GM12878 (cell line): Measurements from ENCODE around the gene CAPN7. TPM values are rescaled to one million over a fixed set of nuclear protein-coding genes. Genes with fewer than 3 reads are reported as not detected.

ENCODE experiments used
- ATAC-seq: fragments of 200-7000 bp; cut with Tn5 transposase; 3 replicates; pipeline ENCODE4 v1.9.1; 2020; ENCODE audit warnings: mild to moderate bottlenecking, moderate library complexity
- BruUV-seq: library from RNA; stranded (reverse); fragments of 400-500 nt; replicated peaks from 2 replicates; lab custom pipeline; 2021; lab: Mats Ljungman, UMichigan
- CTCF ChIA-PET: fragments of 300-600 bp; sonication (Branson Sonifier 250); formaldehyde crosslinking; extraction: SDS; loops from one replicate; lab custom pipeline; 2021; ENCODE audit warnings: inconsistent platforms; lab: Yijun Ruan, JAX
- POLR2A ChIA-PET: fragments of 350-600 bp; formaldehyde crosslinking; extraction: SDS; loops from one replicate; lab custom pipeline; 2021; ENCODE audit warnings: inconsistent platforms; lab: Charles Lee
- RAD21 ChIA-PET: fragments of 300-600 bp; sonication (Branson Sonifier 250); formaldehyde crosslinking; loops from one replicate; lab custom pipeline; 2023; ENCODE audit warnings: antibody characterized with exemption; ENCODE audit not compliant: unreplicated experiment; lab: Charles Lee
- SMC1A ChIA-PET: fragments of 300-600 bp; sonication (Branson Sonifier 250); formaldehyde crosslinking; loops from one replicate; lab custom pipeline; 2023; ENCODE audit not compliant: unreplicated experiment, uncharacterized antibody; lab: Charles Lee
- DNase-seq: peaks from one replicate; pipeline ENCODE4 v3.0.0-alpha.2; 2011; ENCODE audit warnings: low read depth, low spot score
- FAIRE-seq: peaks from 3 replicates; lab custom pipeline; 2011; peaks lifted over from hg19 to GRCh38; lab: Jason Lieb, UNC
- H2AFZ ChIP-seq: 2 replicates; pipeline ENCODE4 v1.6.0; 2011; ENCODE audit warnings: low read depth, low read length, control low read depth; ENCODE audit not compliant: control insufficient read depth
- H3K27ac ChIP-seq: 2 replicates; pipeline ENCODE4 v1.5.1; 2011; ENCODE audit warnings: control low read depth; ENCODE audit not compliant: control insufficient read depth, insufficient read depth
- H3K27me3 ChIP-seq, 2 experiments: replicated peaks in 1 of 2; 2 replicates each; pipeline versions ENCODE4 v1.6.0 to v1.6.1; 2011; ENCODE audit warnings: low read length in 1 of 2; ENCODE audit not compliant: control insufficient read depth in 2 of 2, insufficient read depth in 2 of 2
- H3K36me3 ChIP-seq, 2 experiments: 2 replicates each; pipeline ENCODE4 v1.5.1; 2011; ENCODE audit warnings: low read length in 1 of 2; ENCODE audit not compliant: control insufficient read depth in 2 of 2, insufficient read depth in 2 of 2
- H3K4me1 ChIP-seq: 2 replicates; pipeline ENCODE4 v1.6.1; 2011; ENCODE audit warnings: mild to moderate bottlenecking, low read length, moderate library complexity, mixed read lengths; ENCODE audit not compliant: control insufficient read depth, insufficient read depth
- H3K4me2 ChIP-seq: 2 replicates; pipeline ENCODE4 v1.6.0; 2011; ENCODE audit warnings: control low read depth; ENCODE audit not compliant: control insufficient read depth, insufficient read depth
- H3K4me3 ChIP-seq: fragments of 200-600 bp; sonication (generic); 2 replicates; pipeline ENCODE4 v1.5.1; 2016
- H3K79me2 ChIP-seq: 2 replicates; pipeline ENCODE4 v1.6.0; 2011; ENCODE audit warnings: low read length; ENCODE audit not compliant: control insufficient read depth, insufficient read depth
- H3K9ac ChIP-seq: 2 replicates; pipeline ENCODE4 v1.8.0; 2011; ENCODE audit warnings: low read length, control low read depth, mixed read lengths; ENCODE audit not compliant: control insufficient read depth, insufficient read depth
- H3K9me3 ChIP-seq: replicated peaks from 3 replicates; pipeline ENCODE4 v1.5.1; 2011; ENCODE audit warnings: mild to moderate bottlenecking, low read length; ENCODE audit not compliant: control insufficient read depth, insufficient read depth
- H4K20me1 ChIP-seq: 2 replicates; pipeline ENCODE4 v1.6.0; 2011; ENCODE audit not compliant: control insufficient read depth, insufficient read depth
- CUX1 ChIP-seq: IDR thresholded peaks from 2 replicates; pipeline ENCODE4 v1.6.1; 2012; ENCODE audit warnings: improper control_type of control experiment, low read depth, low read length; ENCODE audit not compliant: insufficient replicate concordance
- RAD51 ChIP-seq: fragments of 450-650 bp; IDR thresholded peaks from 2 replicates; pipeline ENCODE4 v1.6.1; 2016; ENCODE audit warnings: moderate library complexity, mild to moderate bottlenecking, inconsistent platforms
- RBBP5 ChIP-seq: fragments of 200-600 bp; sonication (generic); conservative IDR thresholded peaks from 2 replicates; pipeline ENCODE4 v1.6.1; 2016
- WGBS: methylation state at CpG from one replicate; pipeline ENCODE4 v1.1.6; 2016; ENCODE audit warnings: low lambda C conversion rate; ENCODE audit not compliant: insufficient replicate concordance, insufficient coverage; ENCODE audit errors: missing lambda C conversion rate; 5-methylcytosine and 5-hydroxymethylcytosine counted together
- in situ Hi-C: fragments of 300-500 bp; cut with MboI; formaldehyde crosslinking; loops from 9 replicates; pipeline ENCODE4 v1.14.3; 2018; ENCODE audit warnings: mixed read lengths
- intact Hi-C: fragments of 100-400 bp; cut with micrococcal nuclease; formaldehyde crosslinking; loops from one replicate; pipeline ENCODE4 v1.14.2; 2022; ENCODE audit not compliant: unreplicated experiment
- polyA plus RNA-seq, 11 experiments: library from polyadenylated mRNA; depleted of rRNA in 4 of 11; unstranded in 6 of 11; stranded (reverse) in 5 of 11; fragments of >200 nt; fragmentation: Nextera tagmentation in 4 of 11; fragmentation: Illumina TruSeq in 1 of 11; extraction: Ambion mirVana in 4 of 11; extraction: Trizol in 1 of 11; gene quantifications; 1 replicate in 1 of 11; 2 replicates in 10 of 11; pipeline versions ENCODE4 v1.2.1 to v1.2.3, GENCODE V29; 2011 to 2016; ENCODE audit warnings: inconsistent platforms in 2 of 11, missing spikeins in 2 of 11, low read depth in 1 of 11
- total RNA-seq, 4 experiments: library from RNA; depleted of rRNA in 3 of 4; stranded (reverse); fragments of >200 nt in 3 of 4; fragmentation: Illumina TruSeq in 1 of 4; extraction: Trizol in 1 of 4; gene quantifications; 2 replicates each; pipeline versions ENCODE4 v1.2.1 to v1.2.3, GENCODE V29; 2013 to 2021
- TF ChIP-seq, protein P1 (sequence below): fragments of 450-650 bp; IDR thresholded peaks from 2 replicates; pipeline ENCODE4 v1.6.1; 2017; ENCODE audit warnings: mild to moderate bottlenecking, moderate library complexity

Gene CAPN7
- total and polyA plus RNA-seq, 10 of the 15 experiments (the other 5 are each of a cell fraction or from before 2014, with no cell fraction given) = 5.3 to 27.0 (median 18.2) TPM

GRCh38 chr3:15266510-15267376 is 60.7 kb downstream of the CAPN7 start (continued):
- TF ChIP-seq CUX1 (no peak), RAD51 (no peak)

DNA sequence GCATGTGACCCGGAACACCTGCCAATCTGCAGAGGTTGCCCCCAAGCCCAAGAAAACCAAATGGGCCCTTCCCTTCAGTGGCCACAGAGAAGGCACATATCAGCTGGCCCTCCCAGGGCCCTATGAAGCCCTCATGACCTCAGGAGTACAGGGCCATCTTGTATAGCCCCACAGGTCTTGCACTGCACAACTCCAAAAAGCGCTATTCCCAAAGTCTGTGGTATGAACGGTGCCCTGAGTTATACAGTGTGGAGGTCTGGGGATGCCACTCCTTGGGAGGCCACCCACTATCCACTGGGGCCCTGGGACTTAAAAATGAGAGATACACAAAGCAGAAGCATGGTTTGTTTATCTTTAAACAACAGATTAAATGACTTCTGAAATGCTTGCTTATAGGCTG is 61.5 kb downstream of the CAPN7 start:
- in situ Hi-C loops = loop anchor here (5.0 to 10.0 kb wide), 2 partner anchors 115 to 287 kb away; no protein-coding TSS in a partner anchor
- BruUV-seq = no TSS peak
- no peak overlapping the region for H2AFZ ChIP-seq
- no peak for DNase-seq
- no peaks in the 10 kb centered on the region for H3K27me3 ChIP-seq
- no peak for FAIRE-seq
- no peak overlapping the region for H3K4me3 ChIP-seq
- H3K27ac ChIP-seq = no peak overlapping the region
- H4K20me1 ChIP-seq = no peaks in the 10 kb centered on the region
- ATAC-seq = no peak
- no peak overlapping the region for H3K4me2 ChIP-seq
- H3K36me3 ChIP-seq = peaks cover 7 to 40% of the 10 kb centered on the region in 2 experiments; a peak in 3 of 4 replicates
- TF ChIP-seq, protein P1, sequence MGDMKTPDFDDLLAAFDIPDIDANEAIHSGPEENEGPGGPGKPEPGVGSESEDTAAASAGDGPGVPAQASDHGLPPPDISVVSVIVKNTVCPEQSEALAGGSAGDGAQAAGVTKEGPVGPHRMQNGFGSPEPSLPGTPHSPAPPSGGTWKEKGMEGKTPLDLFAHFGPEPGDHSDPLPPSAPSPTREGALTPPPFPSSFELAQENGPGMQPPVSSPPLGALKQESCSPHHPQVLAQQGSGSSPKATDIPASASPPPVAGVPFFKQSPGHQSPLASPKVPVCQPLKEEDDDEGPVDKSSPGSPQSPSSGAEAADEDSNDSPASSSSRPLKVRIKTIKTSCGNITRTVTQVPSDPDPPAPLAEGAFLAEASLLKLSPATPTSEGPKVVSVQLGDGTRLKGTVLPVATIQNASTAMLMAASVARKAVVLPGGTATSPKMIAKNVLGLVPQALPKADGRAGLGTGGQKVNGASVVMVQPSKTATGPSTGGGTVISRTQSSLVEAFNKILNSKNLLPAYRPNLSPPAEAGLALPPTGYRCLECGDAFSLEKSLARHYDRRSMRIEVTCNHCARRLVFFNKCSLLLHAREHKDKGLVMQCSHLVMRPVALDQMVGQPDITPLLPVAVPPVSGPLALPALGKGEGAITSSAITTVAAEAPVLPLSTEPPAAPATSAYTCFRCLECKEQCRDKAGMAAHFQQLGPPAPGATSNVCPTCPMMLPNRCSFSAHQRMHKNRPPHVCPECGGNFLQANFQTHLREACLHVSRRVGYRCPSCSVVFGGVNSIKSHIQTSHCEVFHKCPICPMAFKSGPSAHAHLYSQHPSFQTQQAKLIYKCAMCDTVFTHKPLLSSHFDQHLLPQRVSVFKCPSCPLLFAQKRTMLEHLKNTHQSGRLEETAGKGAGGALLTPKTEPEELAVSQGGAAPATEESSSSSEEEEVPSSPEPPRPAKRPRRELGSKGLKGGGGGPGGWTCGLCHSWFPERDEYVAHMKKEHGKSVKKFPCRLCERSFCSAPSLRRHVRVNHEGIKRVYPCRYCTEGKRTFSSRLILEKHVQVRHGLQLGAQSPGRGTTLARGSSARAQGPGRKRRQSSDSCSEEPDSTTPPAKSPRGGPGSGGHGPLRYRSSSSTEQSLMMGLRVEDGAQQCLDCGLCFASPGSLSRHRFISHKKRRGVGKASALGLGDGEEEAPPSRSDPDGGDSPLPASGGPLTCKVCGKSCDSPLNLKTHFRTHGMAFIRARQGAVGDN = no peak
- no peak for TF ChIP-seq RBBP5
- TF ChIP-seq, all 136 proteins: peak for 0
- 100% methylated on average over 3 of the region's 3 CpGs for WGBS
- ChIA-PET CTCF (interaction anchor here (0.7 to 11.8 kb wide), 60 partner anchors 8 to 293 kb away, joined by 3 to 302 read pairs (median 6); partner anchors contain the start of genes CAPN7 and SH3BP5), SMC1A (interaction anchor here (0.6 to 16.3 kb wide), 46 partner anchors 8 to 508 kb away, joined by 3 to 223 read pairs (median 5); partner anchors contain the start of genes CAPN7 and SH3BP5), POLR2A (interaction anchor here (0.8 to 2.4 kb wide), 7 partner anchors 63 to 138 kb away, joined by 3 to 12 read pairs (median 4); partner anchors contain the start of gene SH3BP5), RAD21 (interaction anchor here (0.7 to 10.2 kb wide), 48 partner anchors 9 to 542 kb away, joined by 3 to 143 read pairs (median 5); partner anchors contain the start of genes BTD, CAPN7, HACL1 and SH3BP5)
- intact Hi-C loops = no loop called here
- H3K4me1 ChIP-seq = peaks cover 39% of the 10 kb centered on the region
- no peak overlapping the region for H3K9ac ChIP-seq
- no peaks in the 10 kb centered on the region for H3K9me3 ChIP-seq
- H3K79me2 ChIP-seq = peaks cover 6% of the 10 kb centered on the region
